Measurements from ENCODE around the gene SUCLA2. TPM values are rescaled to one million over a fixed set of nuclear protein-coding genes. Genes with fewer than 3 reads are reported as not detected.

The SUCLA2 gene
- polyA plus RNA-seq, result 115 and 137 TPM in 2 replicates
- polyA minus RNA-seq, result 99.3 and 103 TPM in 2 replicates

- Histone ChIP-seq H4K20me1 (ENCODE audit: insufficient read depth) (no peaks in the 10 kb centered on the region), H3K4me3 (ENCODE audit: low read length) (peak within 1 kb of the TSS; percentile 98), H2AFZ (ENCODE audit: low read depth, low read length) (peak within 1 kb of the TSS; percentile 99), H3K79me2 (replicated peaks; ENCODE audit: insufficient read depth, low read length) (peaks cover 42% of the 10 kb centered on the region), H3K9me2 (ENCODE audit: insufficient read depth, low read length) (no peaks in the 10 kb centered on the region), H3K9me3 (ENCODE audit: low read length) (no peaks in the 10 kb centered on the region), H3K36me3 (ENCODE audit: insufficient read depth, low read length) (no peaks in the 10 kb centered on the region), H3K9ac (ENCODE audit: low read length) (peak within 1 kb of the TSS; percentile 88), H3K27ac (ENCODE audit: low read length) (peak within 1 kb of the TSS; percentile 66), H3K27me3 (ENCODE audit: insufficient read depth, low read depth, low read length) (no peaks in the 10 kb centered on the region), H3K4me2 (ENCODE audit: low read length) (peak within 1 kb of the TSS; percentile 94), H3F3A (ENCODE audit: insufficient read depth, low read length, poor library complexity, severe bottlenecking) (no peaks in the 10 kb centered on the region)
- TF ChIP-seq EZH2 (IDR thresholded peaks at IDR 0.05; ENCODE audit: borderline replicate concordance, insufficient read depth, low read length, poor library complexity, severe bottlenecking) (no peak), REST (IDR thresholded peaks at IDR 0.05; ENCODE audit: borderline replicate concordance) (no peak), POLR2AphosphoS5 (IDR thresholded peaks at IDR 0.05) (peak; percentile 92), MXI1 (conservative IDR thresholded peaks at IDR 0.05; ENCODE audit: poor library complexity, severe bottlenecking) (peak; percentile 90), SMC3 (conservative IDR thresholded peaks at IDR 0.05; ENCODE audit: poor library complexity) (peak; percentile 25), TAF1 (IDR thresholded peaks at IDR 0.05; ENCODE audit: low read depth) (peak; percentile 73), RAD21 (conservative IDR thresholded peaks at IDR 0.05) (no peak), EP300 (conservative IDR thresholded peaks at IDR 0.05; ENCODE audit: poor library complexity, severe bottlenecking) (peak; percentile 13), CTCF (IDR thresholded peaks at IDR 0.05; ENCODE audit: poor library complexity, severe bottlenecking) (no peak)
These were observed at the start of gene SUCLA2 for GRCh38 chr13:48001114-48001881. SUCLA2 (minus strand) TSS chr13:48001273; CDS start chr13:48001269, 4 bp downstream.

- H3F3A ChIP-seq (ENCODE audit: insufficient read depth, low read length, poor library complexity, severe bottlenecking), result no peaks in the 10 kb centered on the region
- H3K36me3 ChIP-seq (ENCODE audit: insufficient read depth, low read length), result no peaks in the 10 kb centered on the region
- no peak overlapping the region for H3K27ac ChIP-seq (ENCODE audit: low read length)
- H3K4me3 ChIP-seq (ENCODE audit: low read length), result no peak overlapping the region
- H3K9me3 ChIP-seq (ENCODE audit: low read length), result no peaks in the 10 kb centered on the region
- no peak overlapping the region for H3K4me2 ChIP-seq (ENCODE audit: low read length)
- no peak overlapping the region for H3K9ac ChIP-seq (ENCODE audit: low read length)
- no peaks in the 10 kb centered on the region for H3K79me2 ChIP-seq (replicated peaks; ENCODE audit: insufficient read depth, low read length)
- TF ChIP-seq EP300 (conservative IDR thresholded peaks at IDR 0.05; ENCODE audit: poor library complexity, severe bottlenecking) (no peak), TAF1 (IDR thresholded peaks at IDR 0.05; ENCODE audit: low read depth) (no peak), EZH2 (IDR thresholded peaks at IDR 0.05; ENCODE audit: borderline replicate concordance, insufficient read depth, low read length, poor library complexity, severe bottlenecking) (no peak)
- no peak overlapping the region for H2AFZ ChIP-seq (ENCODE audit: low read depth, low read length)
- H3K9me2 ChIP-seq (ENCODE audit: insufficient read depth, low read length), result no peaks in the 10 kb centered on the region
- no peaks in the 10 kb centered on the region for H3K27me3 ChIP-seq (ENCODE audit: insufficient read depth, low read depth, low read length)
- H4K20me1 ChIP-seq (ENCODE audit: insufficient read depth), result no peaks in the 10 kb centered on the region
These were observed 49.5 kb upstream of the SUCLA2 start for GRCh38 chr13:48050550-48050949.
